ENCODE measurements around the gene RBAK. TPM values are rescaled to one million over a fixed set of nuclear protein-coding genes. Genes with fewer than 3 reads are reported as not detected.

The RBAK gene
- total RNA-seq, 1 experiment from 2014 or later: 5.3 TPM

Small RNA genes within 50 kb of the gene (small RNA-seq; reads per million reads assigned to genes)
- not detected for gene AC092032.1

Other genes starting within 250 kb of the RBAK start
- not detected in 2 replicates for gene PAPOLB, start 183.8 kb upstream of the RBAK start, total RNA-seq (2014; rRNA removed; shearing (Covaris generic))
- gene RADIL, start 162.1 kb upstream of the RBAK start, total RNA-seq (2014; rRNA removed; shearing (Covaris generic)): 0.14 and 0.57 TPM in 2 replicates
- not detected in 2 replicates for gene MMD2, start 86.7 kb upstream of the RBAK start, total RNA-seq (2014; rRNA removed; shearing (Covaris generic))
- 44.7 and 63.5 TPM in 2 replicates for gene WIPI2, start 144.4 kb downstream of the RBAK start, total RNA-seq (2014; rRNA removed; shearing (Covaris generic))
- gene SLC29A4, start 237.1 kb downstream of the RBAK start, total RNA-seq (2014; rRNA removed; shearing (Covaris generic)): 1.1 and 1.6 TPM in 2 replicates